ENCODE data around the gene FOXJ3.

The FOXJ3 gene

GRCh38 chr1:42175314-42176054 is 159.6 kb downstream of the FOXJ3 start:
- Histone ChIP-seq H3K27ac (ENCODE audit: extremely low read depth, low read depth, low read length) (no peak overlapping the region), H3K9me3 (ENCODE audit: control insufficient read depth, insufficient read depth, low read depth, low read length) (no peaks in the 10 kb centered on the region), H3K4me1 (ENCODE audit: control insufficient read depth, insufficient read depth, low read length) (peaks cover 18% of the 10 kb centered on the region), H3K36me3 (ENCODE audit: control insufficient read depth in 2 of 2, insufficient read depth in 1 of 2, low read length in 2 of 2) (no peaks in the 10 kb centered on the region), H3K4me3 (ENCODE audit: low read depth, low read length) (no peak overlapping the region)
- TF ChIP-seq ZNF529 (tag by site-specific recombination; IDR thresholded peaks at IDR 0.05; ENCODE audit: insufficient replicate concordance) (no peak), ZSCAN18 (tag by site-specific recombination; IDR thresholded peaks at IDR 0.05) (no peak), KLF17 (tag by site-specific recombination; IDR thresholded peaks at IDR 0.05) (no peak), ZNF571 (tag by site-specific recombination; IDR thresholded peaks at IDR 0.05) (no peak), ZNF138 (tag by site-specific recombination; IDR thresholded peaks at IDR 0.05; ENCODE audit: borderline replicate concordance) (no peak), ZNF211 (tag by site-specific recombination; IDR thresholded peaks at IDR 0.05; ENCODE audit: low read depth) (no peak), ZSCAN5A (tag by site-specific recombination; IDR thresholded peaks at IDR 0.05) (no peak), KLF7 (tag by site-specific recombination; IDR thresholded peaks at IDR 0.05; ENCODE audit: borderline replicate concordance) (no peak), YY1 (tag by site-specific recombination; IDR thresholded peaks at IDR 0.05) (no peak), ZNF292 (tag by site-specific recombination; IDR thresholded peaks at IDR 0.05; ENCODE audit: borderline replicate concordance, low read depth) (no peak), ZNF202 (tag by site-specific recombination; IDR thresholded peaks at IDR 0.05; ENCODE audit: borderline replicate concordance) (no peak), BCL6B (tag by site-specific recombination; IDR thresholded peaks at IDR 0.05) (no peak), KLF8 (tag by site-specific recombination; IDR thresholded peaks at IDR 0.05) (no peak), ZNF184 (tag by site-specific recombination; IDR thresholded peaks at IDR 0.05) (no peak), CTCF (tag by site-specific recombination; IDR thresholded peaks at IDR 0.05) (no peak), OSR2 (tag by site-specific recombination; IDR thresholded peaks at IDR 0.05) (no peak), IKZF3 (tag by site-specific recombination; IDR thresholded peaks at IDR 0.05) (no peak), ZSCAN23 (tag by site-specific recombination; IDR thresholded peaks at IDR 0.05) (no peak), ZNF837 (tag by site-specific recombination; IDR thresholded peaks at IDR 0.05) (no peak), ZNF146 (tag by site-specific recombination; IDR thresholded peaks at IDR 0.05) (no peak)
- POLR2A ChIA-PET, result no interaction called here
- CTCF ChIA-PET, result interaction anchor here (0.6 to 4.3 kb wide), 13 partner anchors 11 to 1747 kb away, joined by 3 to 24 read pairs (median 4); partner anchors contain the start of gene GUCA2A

Measured in HEK293 (cell line).